Measurements from ENCODE around the gene PTHLH. TPM values are rescaled to one million over a fixed set of nuclear protein-coding genes. Genes with fewer than 3 reads are reported as not detected.
A peak's percentile ranks its signal among the peaks of the same experiment; 100 is the strongest.

The PTHLH gene
- total RNA-seq, 1 donor from 2014 or later = 82.1 TPM

- DNase-seq (ENCODE audit: low read depth) (no peak), FAIRE-seq (no peak)
- H3K36me3 ChIP-seq (ENCODE audit: control insufficient read depth, insufficient read depth, low read length) = no peaks in the 10 kb centered on the region
- no peaks in the 10 kb centered on the region for H3K27me3 ChIP-seq (ENCODE audit: control insufficient read depth, insufficient read depth, low read length)
- TF ChIP-seq CTCF (IDR thresholded peaks at IDR 0.05; ENCODE audit: insufficient read depth, low read length, severe bottlenecking) = no peak
- H3K4me3 ChIP-seq (ENCODE audit: low read depth, low read length) = no peak overlapping the region
These were observed 24.2 kb upstream of the PTHLH start for GRCh38 chr12:27996761-27997160.

- H3K27me3 ChIP-seq (ENCODE audit: control insufficient read depth, insufficient read depth, low read length) = no peaks in the 10 kb centered on the region
- DNase-seq (ENCODE audit: low read depth) (no peak), FAIRE-seq (no peak)
- no peaks in the 10 kb centered on the region for H3K36me3 ChIP-seq (ENCODE audit: control insufficient read depth, insufficient read depth, low read length)
- TF ChIP-seq CTCF (IDR thresholded peaks at IDR 0.05; ENCODE audit: insufficient read depth, low read length, severe bottlenecking) = no peak
- H3K4me3 ChIP-seq (ENCODE audit: low read depth, low read length) = no peak overlapping the region
These were observed 22.9 kb upstream of the PTHLH start for GRCh38 chr12:27995406-27995805.

GRCh38 chr12:27988594-27989233 lies 16.2 kb upstream of the PTHLH start:
- DNase-seq (ENCODE audit: low read depth) (peak; percentile 55), FAIRE-seq (no peak)
- no peak for TF ChIP-seq CTCF (IDR thresholded peaks at IDR 0.05; ENCODE audit: insufficient read depth, low read length, severe bottlenecking)
- Histone ChIP-seq H3K4me3 (ENCODE audit: low read depth, low read length) (no peak overlapping the region), H3K27me3 (ENCODE audit: control insufficient read depth, insufficient read depth, low read length) (no peaks in the 10 kb centered on the region), H3K36me3 (ENCODE audit: control insufficient read depth, insufficient read depth, low read length) (no peaks in the 10 kb centered on the region)

- DNase-seq (ENCODE audit: low read depth) (no peak), FAIRE-seq (no peak)
- no peak for TF ChIP-seq CTCF (IDR thresholded peaks at IDR 0.05; ENCODE audit: insufficient read depth, low read length, severe bottlenecking)
These were observed 14.8 kb upstream of the PTHLH start for GRCh38 chr12:27987331-27987730.

GRCh38 chr12:27984275-27984674 lies 11.7 kb upstream of the PTHLH start:
- DNase-seq (ENCODE audit: low read depth) (peak; percentile 90), FAIRE-seq (no peak)
- H3K36me3 ChIP-seq (ENCODE audit: control insufficient read depth, insufficient read depth, low read length) = no peaks in the 10 kb centered on the region
- TF ChIP-seq CTCF (IDR thresholded peaks at IDR 0.05; ENCODE audit: insufficient read depth, low read length, severe bottlenecking) = no peak
- H3K27me3 ChIP-seq (ENCODE audit: control insufficient read depth, insufficient read depth, low read length) = no peaks in the 10 kb centered on the region
- H3K4me3 ChIP-seq (ENCODE audit: low read depth, low read length) = no peak overlapping the region

More at GRCh38 chr12:27987331-27987730, 14.8 kb upstream of the PTHLH start:
- Histone ChIP-seq H3K27me3 (ENCODE audit: control insufficient read depth, insufficient read depth, low read length) (no peaks in the 10 kb centered on the region), H3K4me3 (ENCODE audit: low read depth, low read length) (no peak overlapping the region), H3K36me3 (ENCODE audit: control insufficient read depth, insufficient read depth, low read length) (no peaks in the 10 kb centered on the region)

GRCh38 chr12:27982951-27983350 lies 10.4 kb upstream of the PTHLH start:
- Histone ChIP-seq H3K27me3 (ENCODE audit: control insufficient read depth, insufficient read depth, low read length) (no peaks in the 10 kb centered on the region), H3K36me3 (ENCODE audit: control insufficient read depth, insufficient read depth, low read length) (no peaks in the 10 kb centered on the region), H3K4me3 (ENCODE audit: low read depth, low read length) (no peak overlapping the region)
- no peak for FAIRE-seq
- no peak for DNase-seq (ENCODE audit: low read depth)
- no peak for TF ChIP-seq CTCF (IDR thresholded peaks at IDR 0.05; ENCODE audit: insufficient read depth, low read length, severe bottlenecking)

Data from bronchial epithelial cell (primary cell).